ENCODE results near the gene WDR38.
A peak's percentile ranks its signal among the peaks of the same experiment; 100 is the strongest.
"Not testable (repeated sequence)": the region's sequence is repeated elsewhere in the genome, so short reads cannot be mapped to it uniquely, and the experiment has no call there.

Gene WDR38

GRCh38 chr9:124844291-124844690 is 9.0 kb upstream of the WDR38 start:
- no peaks in the 10 kb centered on the region for H3K9me3 Mint-ChIP-seq
- peaks cover 55% of the 10 kb centered on the region for H3K27me3 Mint-ChIP-seq
- no peaks in the 10 kb centered on the region for H3K4me1 Mint-ChIP-seq
- H3K27ac Mint-ChIP-seq = no peak overlapping the region
- DNase-seq (no peak), ATAC-seq (no peak)
- no peak overlapping the region for H3K4me3 Mint-ChIP-seq

DNA sequence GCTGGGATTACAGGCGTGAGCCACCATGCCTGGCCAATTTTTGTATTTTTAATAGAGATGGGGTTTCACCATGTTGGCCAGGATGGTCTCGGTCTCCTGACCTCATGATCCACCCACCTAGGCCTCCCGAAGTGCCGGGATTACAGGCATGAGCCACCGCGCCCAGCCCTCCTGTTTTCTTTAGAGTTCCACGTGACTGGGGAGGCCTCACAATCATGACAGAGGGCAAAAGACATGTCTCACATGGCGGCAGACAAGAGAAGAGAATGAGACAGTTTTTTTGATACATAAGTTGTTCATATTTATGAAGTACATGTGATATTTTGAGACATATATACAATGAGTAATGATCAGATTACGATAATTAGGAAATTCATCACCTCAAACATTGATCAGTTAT is 6.8 kb upstream of the WDR38 start:
- H3K27me3 Mint-ChIP-seq = peaks cover 56% of the 10 kb centered on the region
- H3K4me1 Mint-ChIP-seq, ATAC-seq, H3K4me3 Mint-ChIP-seq, DNase-seq, H3K9me3 Mint-ChIP-seq, H3K27ac Mint-ChIP-seq: not testable (repeated sequence)

- no peaks in the 10 kb centered on the region for H3K9me3 Mint-ChIP-seq
- no peak overlapping the region for H3K27ac Mint-ChIP-seq
- no peaks in the 10 kb centered on the region for H3K4me1 Mint-ChIP-seq
- no peak overlapping the region for H3K4me3 Mint-ChIP-seq
- H3K27me3 Mint-ChIP-seq = peaks cover 61% of the 10 kb centered on the region
- DNase-seq (no peak), ATAC-seq (no peak)
Observed at GRCh38 chr9:124846969-124847368, 6.3 kb upstream of the WDR38 start.

DNA sequence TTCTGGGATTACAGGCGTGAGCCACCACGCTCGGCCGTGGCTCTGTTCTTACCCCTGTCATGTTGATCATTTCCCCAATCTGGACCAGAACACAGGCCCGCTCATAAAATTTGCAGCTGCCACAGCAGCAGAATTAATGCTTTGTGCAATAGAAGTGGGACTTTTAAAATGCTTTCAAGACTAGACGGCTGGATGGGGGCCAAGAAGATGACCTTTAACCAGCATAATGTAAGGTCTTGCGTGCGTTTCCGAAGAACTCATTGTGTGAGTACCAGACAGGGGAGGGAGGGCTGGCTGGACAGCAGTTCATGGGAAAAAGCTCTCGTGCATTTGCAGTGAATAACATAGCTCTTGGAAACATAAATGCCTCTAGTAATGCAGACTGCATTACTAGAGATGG is 3.5 kb upstream of the WDR38 start:
- Mint-ChIP-seq H3K27me3 (peaks cover 71% of the 10 kb centered on the region), H3K9me3 (no peaks in the 10 kb centered on the region), H3K4me1 (peaks cover 18% of the 10 kb centered on the region), H3K4me3 (no peak overlapping the region), H3K27ac (no peak overlapping the region)
- ATAC-seq (no peak), DNase-seq (no peak)

DNA sequence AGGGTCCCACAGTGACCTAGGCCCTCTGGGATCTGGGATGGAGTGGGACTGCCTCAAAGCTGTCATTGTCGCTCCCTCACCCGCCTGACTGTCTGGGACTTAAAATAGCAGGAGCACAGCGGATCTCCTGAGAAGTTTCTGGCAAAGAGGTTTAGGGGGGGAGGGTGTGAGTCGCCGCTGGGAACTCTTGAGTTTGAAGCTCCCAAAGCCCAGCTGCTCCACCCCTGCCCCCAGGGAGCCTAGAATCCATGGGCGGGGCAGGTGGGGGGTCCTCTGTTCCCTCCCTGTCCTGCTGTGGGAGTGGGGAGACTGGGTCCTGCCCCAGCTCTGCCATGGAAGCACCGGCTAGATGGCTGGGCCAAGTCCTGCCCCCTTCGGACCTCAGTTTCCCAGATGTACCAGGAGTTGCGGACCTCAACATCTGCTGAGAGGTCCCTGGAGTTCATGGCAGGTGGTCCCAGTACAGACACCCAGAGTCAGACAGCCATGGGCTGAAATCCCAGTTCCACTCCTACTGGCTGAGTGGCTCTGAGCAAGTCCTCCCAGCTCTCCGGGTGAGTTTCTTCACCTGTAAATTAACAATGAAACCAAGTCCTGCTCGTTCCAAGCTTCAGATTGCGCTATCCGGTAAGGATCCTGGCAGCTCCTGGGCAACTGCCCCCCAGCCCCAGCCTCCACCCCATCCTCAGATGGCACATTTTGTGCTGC is 985 bp upstream of the WDR38 start:
- H3K27me3 Mint-ChIP-seq = peaks cover 52% of the 10 kb centered on the region
- DNase-seq = no peak
- H3K27ac Mint-ChIP-seq = no peak overlapping the region
- no peak for ATAC-seq
- H3K9me3 Mint-ChIP-seq = no peaks in the 10 kb centered on the region
- peaks cover 25% of the 10 kb centered on the region for H3K4me1 Mint-ChIP-seq
- peak overlapping the region; percentile 59 to 71 for H3K4me3 Mint-ChIP-seq

- no peaks in the 10 kb centered on the region for H3K9me3 Mint-ChIP-seq
- H3K27ac Mint-ChIP-seq = peak overlapping the region in 1 of 2 donors; percentile 32
- DNase-seq = no peak
- peaks cover 39% of the 10 kb centered on the region for H3K4me1 Mint-ChIP-seq
- H3K4me3 Mint-ChIP-seq = peak overlapping the region; percentile 59 to 71
- no peak for ATAC-seq
- peaks cover 39% of the 10 kb centered on the region for H3K27me3 Mint-ChIP-seq
Observed at GRCh38 chr9:124853605-124854143, 414 bp downstream of the WDR38 start.

DNA sequence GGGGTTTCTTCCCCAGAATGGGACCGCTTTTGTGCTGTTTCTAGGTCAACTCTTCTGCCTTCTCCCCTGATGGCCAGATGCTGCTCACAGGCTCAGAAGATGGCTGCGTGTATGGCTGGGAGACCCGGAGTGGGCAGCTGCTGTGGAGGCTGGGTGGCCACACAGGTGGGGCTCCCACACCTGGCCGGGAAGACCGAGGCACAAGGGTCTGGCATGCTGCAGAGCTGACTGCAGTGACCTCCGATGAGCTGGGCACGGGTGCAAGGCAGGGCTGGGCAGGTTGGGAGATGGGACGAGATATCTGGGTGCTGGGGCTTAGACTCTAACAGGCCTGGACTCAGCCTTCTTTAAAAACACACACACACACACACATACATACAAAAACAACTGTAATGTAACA is 901 bp downstream of the WDR38 start:
- no peak overlapping the region for H3K4me3 Mint-ChIP-seq
- ATAC-seq (no peak), DNase-seq (no peak)
- no peak overlapping the region for H3K27ac Mint-ChIP-seq
- peaks cover 35% of the 10 kb centered on the region for H3K27me3 Mint-ChIP-seq
- peaks cover 44% of the 10 kb centered on the region for H3K4me1 Mint-ChIP-seq
- no peaks in the 10 kb centered on the region for H3K9me3 Mint-ChIP-seq

GRCh38 chr9:124854822-124855221 is 1.6 kb downstream of the WDR38 start:
- Mint-ChIP-seq H3K9me3 (no peaks in the 10 kb centered on the region), H3K27me3 (peaks cover 31% of the 10 kb centered on the region), H3K27ac (peak overlapping the region; percentile 28 to 49), H3K4me3 (no peak overlapping the region), H3K4me1 (peaks cover 50% of the 10 kb centered on the region)
- ATAC-seq (no peak), DNase-seq (no peak)

DNA sequence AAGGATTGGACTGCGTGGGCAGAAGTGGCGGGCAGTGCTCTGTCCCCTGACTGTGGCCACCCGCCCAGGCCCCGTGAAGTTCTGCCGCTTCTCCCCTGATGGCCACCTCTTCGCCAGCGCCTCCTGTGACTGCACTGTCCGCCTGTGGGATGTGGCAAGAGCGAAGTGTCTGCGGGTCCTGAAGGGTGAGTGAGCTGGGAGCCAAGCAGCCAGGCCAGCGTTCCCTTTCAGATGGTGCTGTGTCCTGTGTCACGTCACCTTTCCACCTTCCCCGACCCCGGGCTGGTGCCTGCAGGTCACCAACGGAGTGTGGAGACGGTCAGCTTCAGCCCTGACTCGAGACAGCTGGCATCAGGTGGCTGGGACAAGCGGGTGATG is 2.3 kb downstream of the WDR38 start:
- DNase-seq (no peak), ATAC-seq (no peak)
- Mint-ChIP-seq H3K4me1 (peaks cover 58% of the 10 kb centered on the region), H3K27ac (peak overlapping the region in 1 of 2 donors; percentile 23), H3K9me3 (no peaks in the 10 kb centered on the region), H3K27me3 (peaks cover 24% of the 10 kb centered on the region), H3K4me3 (no peak overlapping the region)

- ATAC-seq = peak; percentile 16
- peak overlapping the region in 1 of 2 donors; percentile 89 for H3K27ac Mint-ChIP-seq
Observed at GRCh38 chr9:124855944-124856765, 2.9 kb downstream of the WDR38 start.

DNA sequence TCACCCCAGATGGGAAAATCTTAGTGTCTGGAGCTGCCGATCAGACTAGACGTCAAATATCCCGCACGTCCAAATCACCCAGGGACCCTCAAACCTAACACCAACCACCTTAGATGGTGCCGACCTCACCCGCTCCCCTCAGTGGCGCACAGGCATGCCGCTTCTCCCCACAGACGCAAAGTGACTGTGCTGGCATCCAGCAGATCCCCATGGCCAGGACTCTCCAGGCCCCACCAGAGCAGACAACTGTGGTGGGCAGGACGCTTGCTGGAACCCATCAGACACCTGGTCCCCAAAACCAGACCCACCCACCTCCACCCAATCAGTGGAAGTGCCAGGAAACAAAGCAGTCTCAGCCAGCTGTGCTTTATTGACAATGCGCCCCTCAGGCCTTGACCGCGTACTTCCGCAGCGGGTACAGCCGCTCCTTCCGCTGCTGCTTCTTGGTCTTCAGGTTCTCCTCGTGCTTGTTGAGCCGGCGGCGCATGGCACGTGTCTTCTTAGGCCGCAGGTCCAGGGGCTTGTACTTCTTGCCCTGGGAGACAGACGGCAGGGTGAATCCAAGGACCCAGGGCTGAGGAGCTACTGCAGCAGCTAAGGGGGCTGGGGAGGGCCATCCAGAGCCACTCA is 4.4 kb downstream of the WDR38 start:
- H3K27me3 Mint-ChIP-seq = peaks cover 4% of the 10 kb centered on the region

More at GRCh38 chr9:124855944-124856765, 2.9 kb downstream of the WDR38 start:
- Mint-ChIP-seq H3K4me1 (peaks cover 59% of the 10 kb centered on the region), H3K9me3 (no peaks in the 10 kb centered on the region), H3K4me3 (no peak overlapping the region), H3K27me3 (peaks cover 18% of the 10 kb centered on the region)
- DNase-seq = peak in 1 of 2 donors; percentile 43

DNA sequence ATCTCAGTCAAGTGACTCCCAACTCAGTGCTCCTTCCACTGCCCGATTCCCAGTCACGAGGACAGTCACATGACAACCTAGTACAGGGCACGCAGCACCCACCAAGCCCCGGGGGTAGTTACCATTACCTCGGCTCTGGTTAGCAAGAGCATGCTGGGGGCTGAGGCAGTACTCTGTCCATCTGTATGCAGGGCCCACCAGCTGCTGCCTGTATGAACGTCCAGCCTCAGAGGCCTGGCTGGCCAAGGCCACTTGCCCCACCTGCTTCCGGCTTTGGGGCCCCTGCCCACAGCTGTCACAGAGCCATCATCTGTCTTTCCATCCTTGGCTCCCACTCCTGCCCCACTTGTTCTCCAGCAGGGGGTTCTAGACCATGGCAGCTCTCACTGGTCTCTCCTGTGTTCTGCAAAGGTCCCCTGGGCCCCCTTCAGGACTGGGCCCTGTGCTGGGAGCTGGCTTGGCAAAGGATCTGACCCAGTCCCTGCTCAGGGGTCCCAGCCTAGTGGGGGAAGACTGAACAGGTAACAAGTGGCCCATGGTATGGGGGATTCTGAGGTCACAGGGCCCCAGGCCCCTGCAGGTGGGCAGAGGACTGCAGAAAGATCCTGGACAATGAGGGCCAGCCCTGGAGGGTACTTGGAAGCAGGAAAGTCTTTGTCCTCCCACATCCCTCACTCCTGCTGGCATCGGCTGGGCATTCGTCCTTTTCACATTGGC is 5.2 kb downstream of the WDR38 start:
- ATAC-seq (no peak), DNase-seq (no peak)
- Mint-ChIP-seq H3K27ac (peak overlapping the region in 1 of 2 donors; percentile 90), H3K4me1 (peaks cover 56% of the 10 kb centered on the region), H3K9me3 (no peaks in the 10 kb centered on the region), H3K4me3 (peak overlapping the region in 1 of 2 donors; percentile 44), H3K27me3 (no peaks in the 10 kb centered on the region)

More for the DNA sequence above, 4.4 kb downstream of the WDR38 start:
- Mint-ChIP-seq H3K27ac (peak overlapping the region in 1 of 2 donors; percentile 77), H3K4me3 (peak overlapping the region in 1 of 2 donors; percentile 48), H3K9me3 (no peaks in the 10 kb centered on the region), H3K4me1 (peaks cover 62% of the 10 kb centered on the region)
- ATAC-seq = no peak
- no peak for DNase-seq

DNA sequence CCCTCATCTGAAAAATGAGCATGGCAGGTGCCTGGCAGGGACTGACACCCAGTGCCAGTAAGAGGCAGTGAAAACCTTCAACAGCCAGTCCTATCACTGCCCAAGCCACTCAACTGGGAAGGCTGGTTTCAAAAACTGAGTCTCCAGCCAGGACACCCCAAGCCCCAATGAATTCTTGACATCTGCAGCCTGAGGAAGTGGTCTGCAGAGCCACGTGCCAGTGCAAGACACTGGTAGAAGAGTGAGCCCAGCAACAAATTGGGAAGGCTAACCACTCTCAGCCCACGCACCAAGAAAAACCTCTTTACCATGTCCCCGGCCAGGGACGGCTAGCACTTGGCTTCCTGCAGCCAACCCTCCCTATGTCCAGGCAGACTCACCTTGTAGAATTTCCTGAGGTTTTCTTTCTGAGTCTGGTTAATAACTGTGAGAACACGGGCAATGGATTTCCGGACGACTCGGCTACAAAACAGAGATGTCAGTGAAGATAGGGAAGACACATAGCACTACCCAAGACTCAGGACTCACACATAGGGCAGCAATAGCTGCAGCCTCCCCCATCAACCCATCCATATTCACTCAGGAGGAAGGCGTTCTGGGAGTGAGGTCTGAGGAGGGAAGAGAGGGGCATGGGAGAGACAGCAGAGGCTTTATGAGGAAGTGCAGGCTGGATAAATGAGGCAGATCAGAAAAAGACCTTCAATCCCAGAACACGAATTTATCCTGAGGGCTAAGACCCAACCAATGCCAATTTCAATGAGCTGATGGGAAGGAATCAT is 6.7 kb downstream of the WDR38 start:
- Mint-ChIP-seq H3K27me3 (no peaks in the 10 kb centered on the region), H3K4me1 (peaks cover 47% of the 10 kb centered on the region), H3K9me3 (no peaks in the 10 kb centered on the region), H3K4me3 (peak overlapping the region; percentile 83 to 94), H3K27ac (peak overlapping the region; percentile 97 to 99)
- DNase-seq (no peak), ATAC-seq (no peak)

DNA sequence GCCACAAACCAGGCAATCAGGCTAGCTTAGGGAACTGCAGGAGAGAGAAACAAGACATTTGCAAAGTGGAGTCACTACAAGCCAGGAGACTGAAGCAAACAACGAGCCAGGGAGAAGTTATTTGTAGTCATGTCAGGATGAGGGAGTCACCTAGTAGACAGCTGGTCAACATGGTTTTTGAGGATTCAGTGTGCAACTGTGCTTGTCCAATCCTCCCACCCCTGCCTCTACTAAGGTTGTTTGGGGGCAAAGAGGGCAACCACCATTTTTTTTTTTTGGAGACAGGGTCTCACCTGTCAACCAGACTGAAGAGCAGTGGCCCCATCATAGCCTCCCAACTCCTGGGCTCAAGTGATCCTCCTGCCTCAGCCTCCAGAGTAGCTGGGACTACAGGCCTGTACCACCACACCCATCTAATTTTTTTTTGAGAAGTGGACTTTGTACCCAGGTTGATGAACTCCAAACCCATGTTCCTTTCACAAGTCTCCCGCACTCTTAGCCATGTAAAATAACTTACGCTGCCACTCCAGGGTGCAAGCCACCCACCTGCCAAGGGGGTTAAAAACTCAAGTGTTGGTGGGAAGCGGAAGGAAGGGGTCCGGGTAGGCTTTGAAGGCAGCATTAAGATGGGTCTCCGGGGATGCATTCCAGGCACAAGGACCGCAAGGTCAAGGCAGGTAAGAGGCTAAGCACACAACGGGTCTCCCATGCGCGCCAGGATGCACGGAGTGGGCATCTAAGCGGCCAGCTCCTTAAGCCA is 7.5 kb downstream of the WDR38 start:
- no peak for ATAC-seq
- H3K9me3 Mint-ChIP-seq = no peaks in the 10 kb centered on the region
- DNase-seq = no peak
- H3K27ac Mint-ChIP-seq = peak overlapping the region; percentile 97 to 99
- peaks cover 47% of the 10 kb centered on the region for H3K4me1 Mint-ChIP-seq
- peak overlapping the region; percentile 83 to 94 for H3K4me3 Mint-ChIP-seq
- no peaks in the 10 kb centered on the region for H3K27me3 Mint-ChIP-seq

All from stimulated activated naive CD8-positive, alpha-beta T cell treated with anti-CD3 and anti-CD28 coated beads, Interleukin-15, amount 100 ng/mL, for 72 hours (primary cell).